NCI-H524 treated with DMSO at 0.1 percent for 48 hours (cell line): ENCODE measurements around the gene RTN4RL1.

Experiments used
- DNase-seq: peaks from one replicate; lab custom pipeline; 2025; lab: John Stamatoyannopoulos, UW

Gene RTN4RL1

GRCh38 chr17:2058586-2059546 lies 33.7 kb upstream of the RTN4RL1 start:
- DNase-seq: no peak

GRCh38 chr17:2057760-2058585 lies 32.8 kb upstream of the RTN4RL1 start:
- DNase-seq: no peak

GRCh38 chr17:2057175-2057759 lies 32.1 kb upstream of the RTN4RL1 start:
- DNase-seq: no peak

- DNase-seq: no peak
Measured at GRCh38 chr17:2056206-2057174, 31.4 kb upstream of the RTN4RL1 start.

- DNase-seq: no peak
Measured at GRCh38 chr17:2055292-2056205, 30.4 kb upstream of the RTN4RL1 start.

GRCh38 chr17:2054512-2055291 lies 29.6 kb upstream of the RTN4RL1 start, which contains the start of gene HIC1:
TSS of gene HIC1 (plus strand) at chr17:2055103. CDS start at chr17:2056691, 1,588 bp downstream.
- DNase-seq: no peak

- no peak for DNase-seq
Measured at GRCh38 chr17:2054262-2054511, 29.1 kb upstream of the RTN4RL1 start.

- no peak for DNase-seq
Measured at GRCh38 chr17:2053380-2054261, 28.5 kb upstream of the RTN4RL1 start.

GRCh38 chr17:2051933-2052559 lies 26.9 kb upstream of the RTN4RL1 start:
- DNase-seq: no peak

- no peak for DNase-seq
Measured at GRCh38 chr17:2051061-2051932, 26.2 kb upstream of the RTN4RL1 start.

GRCh38 chr17:2050300-2051060 lies 25.3 kb upstream of the RTN4RL1 start:
- no peak for DNase-seq

- no peak for DNase-seq
Measured at GRCh38 chr17:2049333-2050299, 24.5 kb upstream of the RTN4RL1 start.

GRCh38 chr17:2048805-2049204 lies 23.7 kb upstream of the RTN4RL1 start:
- no peak for DNase-seq

- no peak for DNase-seq
Measured at GRCh38 chr17:2047590-2047989, 22.5 kb upstream of the RTN4RL1 start.

- DNase-seq: no peak
Measured at GRCh38 chr17:2044263-2044894, 19.2 kb upstream of the RTN4RL1 start.
